ENCODE results near the gene CCN6. TPM values are rescaled to one million over a fixed set of nuclear protein-coding genes. Genes with fewer than 3 reads are reported as not detected.

CCN6 gene
- total RNA-seq, 1 experiment from 2014 or later = not detected

DNA sequence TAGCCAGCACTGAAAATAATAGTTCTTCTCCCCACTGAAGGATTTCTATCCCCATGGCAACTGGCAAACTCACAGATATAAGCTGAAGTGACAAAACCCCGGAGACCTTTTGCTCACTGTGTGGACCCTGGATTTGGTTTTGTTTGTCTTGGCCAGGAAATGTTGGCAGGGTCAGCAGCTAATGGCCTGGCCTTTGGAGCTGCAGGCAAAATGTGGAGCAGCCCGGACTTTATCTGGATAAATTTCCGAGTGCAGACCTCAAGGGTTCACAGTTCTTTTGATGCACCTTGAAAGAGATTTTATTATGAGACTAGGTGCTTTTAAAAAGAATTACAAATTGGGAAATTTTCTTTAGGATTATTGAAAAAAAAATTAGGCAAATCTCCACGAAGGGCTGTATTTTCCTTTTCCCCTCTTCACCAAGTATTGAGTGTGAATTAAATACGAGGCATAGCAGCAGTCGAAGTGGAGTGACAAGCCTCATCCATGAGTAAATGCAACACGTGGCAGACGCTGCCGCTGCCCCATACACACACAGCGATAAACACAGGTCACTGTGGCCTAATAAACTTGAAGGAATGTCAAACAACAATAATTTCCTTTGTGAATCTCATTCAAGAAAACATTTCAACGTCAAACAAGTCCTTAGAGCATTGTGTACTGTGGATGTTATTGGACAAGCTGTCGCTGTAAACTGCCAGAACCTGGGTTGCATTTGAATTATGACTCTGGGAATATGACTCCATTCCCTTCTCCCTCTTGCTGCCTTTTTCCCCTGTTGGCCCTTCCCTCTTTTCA is 35.1 kb upstream of the CCN6 start:
- Histone ChIP-seq H2BK15ac (ENCODE audit: low read depth, low read length) (no peak overlapping the region), H4K91ac (ENCODE audit: insufficient read length, low read depth, low read length) (no peak overlapping the region), H4K8ac (replicated peaks; ENCODE audit: insufficient read length, low read depth, low read length) (no peak overlapping the region), H4K5ac (ENCODE audit: insufficient read length, low read depth, low read length) (no peak overlapping the region), H3K23me2 (ENCODE audit: insufficient read length, low read depth, low read length, poor library complexity, severe bottlenecking) (no peaks in the 10 kb centered on the region), H2BK120ac (ENCODE audit: low read depth, low read length, poor library complexity, severe bottlenecking) (no peak overlapping the region), H3K27ac (ENCODE audit: insufficient read length, low read depth, low read length) (no peak overlapping the region), H3K56ac (ENCODE audit: insufficient read length, low read depth, low read length) (no peak overlapping the region), H3K79me2 (ENCODE audit: insufficient read depth, low read length) (no peaks in the 10 kb centered on the region), H3K9me3 (ENCODE audit: control insufficient read depth, low read depth, low read length) (no peaks in the 10 kb centered on the region), H2BK12ac (ENCODE audit: insufficient read length, low read depth, low read length) (no peak overlapping the region), H2BK5ac (ENCODE audit: insufficient read length, low read length) (no peak overlapping the region), H3K9ac (ENCODE audit: extremely low read depth, insufficient read length, low read length) (no peak overlapping the region), H3K27me3 (ENCODE audit: insufficient read depth, low read length) (no peaks in the 10 kb centered on the region), H2AK5ac (ENCODE audit: insufficient read length, low read length) (no peak overlapping the region), H3T11ph (ENCODE audit: low read length) (no peak overlapping the region), H2AFZ (ENCODE audit: low read length) (no peak overlapping the region), H3K4me2 (ENCODE audit: insufficient read depth, insufficient read length, low read length) (no peak overlapping the region), H2BK20ac (ENCODE audit: low read depth, low read length, poor library complexity, severe bottlenecking) (no peak overlapping the region), H4K20me1 (ENCODE audit: control insufficient read depth, insufficient read depth, insufficient read length) (no peaks in the 10 kb centered on the region), H3K14ac (ENCODE audit: insufficient read depth, low read length) (no peak overlapping the region), H3K79me1 (ENCODE audit: insufficient read depth, low read depth, low read length, poor library complexity, severe bottlenecking) (no peaks in the 10 kb centered on the region), H3K18ac (ENCODE audit: insufficient read length, low read depth, low read length) (no peak overlapping the region), H3K23ac (ENCODE audit: insufficient read length, low read depth, low read length) (no peak overlapping the region), H3K4me1 (ENCODE audit: insufficient read depth, low read length) (no peaks in the 10 kb centered on the region), H3K4ac (ENCODE audit: low read depth, low read length) (no peak overlapping the region)
- no peak for DNase-seq
- Mint-ChIP-seq H3K4me3 (no peak overlapping the region), H3K27ac (no peak overlapping the region), H3K9me3 (peaks cover 4% of the 10 kb centered on the region in 2 experiments; a peak in 4 of 5 replicates), H3K27me3 (ENCODE audit: low read depth) (no peaks in the 10 kb centered on the region; the same call in none of the 2 replicates), H3K4me1 (peaks cover 0 to 3% of the 10 kb centered on the region in 2 experiments; a peak in 2 of 4 replicates), H3K36me3 (ENCODE audit: insufficient read depth in 1 of 3, low read depth in 3 of 3) (peaks cover 0 to 4% (median 0%) of the 10 kb centered on the region in 3 experiments; a peak in 2 of 7 replicates)
- TF ChIP-seq, protein P1, sequence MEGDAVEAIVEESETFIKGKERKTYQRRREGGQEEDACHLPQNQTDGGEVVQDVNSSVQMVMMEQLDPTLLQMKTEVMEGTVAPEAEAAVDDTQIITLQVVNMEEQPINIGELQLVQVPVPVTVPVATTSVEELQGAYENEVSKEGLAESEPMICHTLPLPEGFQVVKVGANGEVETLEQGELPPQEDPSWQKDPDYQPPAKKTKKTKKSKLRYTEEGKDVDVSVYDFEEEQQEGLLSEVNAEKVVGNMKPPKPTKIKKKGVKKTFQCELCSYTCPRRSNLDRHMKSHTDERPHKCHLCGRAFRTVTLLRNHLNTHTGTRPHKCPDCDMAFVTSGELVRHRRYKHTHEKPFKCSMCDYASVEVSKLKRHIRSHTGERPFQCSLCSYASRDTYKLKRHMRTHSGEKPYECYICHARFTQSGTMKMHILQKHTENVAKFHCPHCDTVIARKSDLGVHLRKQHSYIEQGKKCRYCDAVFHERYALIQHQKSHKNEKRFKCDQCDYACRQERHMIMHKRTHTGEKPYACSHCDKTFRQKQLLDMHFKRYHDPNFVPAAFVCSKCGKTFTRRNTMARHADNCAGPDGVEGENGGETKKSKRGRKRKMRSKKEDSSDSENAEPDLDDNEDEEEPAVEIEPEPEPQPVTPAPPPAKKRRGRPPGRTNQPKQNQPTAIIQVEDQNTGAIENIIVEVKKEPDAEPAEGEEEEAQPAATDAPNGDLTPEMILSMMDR (conservative IDR thresholded peaks at IDR 0.05) = no peak
- no CpG with 5 or more reads among the region's 12 CpGs for WGBS (ENCODE audit: extremely low coverage, insufficient read length, low lambda C conversion rate)
